Neural progenitor cell (in vitro differentiated cells): ENCODE data around the gene FXYD7.

Source experiments
- EZH2phosphoT487 ChIP-seq: fragments of 200-600 bp; sonication (generic); IDR thresholded peaks from 2 replicates; pipeline ENCODE4 v1.6.1; 2017; ENCODE audit warnings: antibody characterized with exemption
- TF ChIP-seq, protein P1 (sequence below): fragments of 200-600 bp; sonication (generic); IDR thresholded peaks from 2 replicates; pipeline ENCODE4 v1.5.1; 2017; ENCODE audit warnings: antibody characterized with exemption, mild to moderate bottlenecking

DNA sequence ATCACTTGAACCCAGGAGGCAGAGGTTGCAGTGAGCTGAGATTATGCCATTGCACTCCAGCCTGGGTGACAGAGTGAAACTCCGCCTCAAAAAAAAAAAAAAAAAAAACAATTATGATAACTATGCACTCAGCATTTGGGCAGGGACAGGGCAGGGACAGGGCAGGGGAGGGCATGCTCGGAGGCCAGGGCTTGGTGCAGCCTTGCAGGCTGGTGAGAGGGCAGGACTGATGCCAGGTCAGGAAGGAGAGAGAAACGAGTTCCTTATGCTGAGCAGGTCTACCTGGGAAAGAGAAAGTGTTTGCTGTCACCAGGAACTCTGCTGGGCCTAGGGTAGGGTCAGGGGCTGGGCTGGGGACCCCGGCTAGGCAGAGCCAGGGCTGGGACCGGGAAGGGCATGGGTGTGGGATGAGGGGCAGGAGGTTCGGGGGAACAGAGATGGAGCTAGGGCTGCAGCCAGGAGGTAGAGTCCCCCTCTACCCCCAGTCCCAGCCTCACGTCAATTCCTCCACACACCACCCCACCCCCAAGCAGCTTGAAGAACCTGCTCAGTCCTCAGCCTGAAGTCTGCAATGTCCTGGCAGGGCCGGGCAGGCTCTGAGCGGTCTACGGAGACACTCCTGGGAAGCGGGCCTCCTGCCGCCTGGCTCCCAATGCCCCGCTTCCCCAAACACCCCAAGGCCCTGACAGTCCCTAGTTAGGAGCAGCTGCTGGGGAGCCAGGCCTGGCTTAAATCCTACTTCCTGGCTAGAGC is 24.6 kb upstream of the FXYD7 start:
- no peak for TF ChIP-seq EZH2phosphoT487
- TF ChIP-seq, protein P1, sequence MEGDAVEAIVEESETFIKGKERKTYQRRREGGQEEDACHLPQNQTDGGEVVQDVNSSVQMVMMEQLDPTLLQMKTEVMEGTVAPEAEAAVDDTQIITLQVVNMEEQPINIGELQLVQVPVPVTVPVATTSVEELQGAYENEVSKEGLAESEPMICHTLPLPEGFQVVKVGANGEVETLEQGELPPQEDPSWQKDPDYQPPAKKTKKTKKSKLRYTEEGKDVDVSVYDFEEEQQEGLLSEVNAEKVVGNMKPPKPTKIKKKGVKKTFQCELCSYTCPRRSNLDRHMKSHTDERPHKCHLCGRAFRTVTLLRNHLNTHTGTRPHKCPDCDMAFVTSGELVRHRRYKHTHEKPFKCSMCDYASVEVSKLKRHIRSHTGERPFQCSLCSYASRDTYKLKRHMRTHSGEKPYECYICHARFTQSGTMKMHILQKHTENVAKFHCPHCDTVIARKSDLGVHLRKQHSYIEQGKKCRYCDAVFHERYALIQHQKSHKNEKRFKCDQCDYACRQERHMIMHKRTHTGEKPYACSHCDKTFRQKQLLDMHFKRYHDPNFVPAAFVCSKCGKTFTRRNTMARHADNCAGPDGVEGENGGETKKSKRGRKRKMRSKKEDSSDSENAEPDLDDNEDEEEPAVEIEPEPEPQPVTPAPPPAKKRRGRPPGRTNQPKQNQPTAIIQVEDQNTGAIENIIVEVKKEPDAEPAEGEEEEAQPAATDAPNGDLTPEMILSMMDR: no peak
